ENCODE measurements around the gene EFCAB14. TPM values are rescaled to one million over a fixed set of nuclear protein-coding genes. Genes with fewer than 3 reads are reported as not detected.

EFCAB14 gene
- total and polyA plus RNA-seq, 9 of the 15 experiments (the other 6 are each of a cell fraction or from before 2014, with no cell fraction given) = 7.3 to 49.0 (median 37.3) TPM

- TF ChIP-seq, protein P1, sequence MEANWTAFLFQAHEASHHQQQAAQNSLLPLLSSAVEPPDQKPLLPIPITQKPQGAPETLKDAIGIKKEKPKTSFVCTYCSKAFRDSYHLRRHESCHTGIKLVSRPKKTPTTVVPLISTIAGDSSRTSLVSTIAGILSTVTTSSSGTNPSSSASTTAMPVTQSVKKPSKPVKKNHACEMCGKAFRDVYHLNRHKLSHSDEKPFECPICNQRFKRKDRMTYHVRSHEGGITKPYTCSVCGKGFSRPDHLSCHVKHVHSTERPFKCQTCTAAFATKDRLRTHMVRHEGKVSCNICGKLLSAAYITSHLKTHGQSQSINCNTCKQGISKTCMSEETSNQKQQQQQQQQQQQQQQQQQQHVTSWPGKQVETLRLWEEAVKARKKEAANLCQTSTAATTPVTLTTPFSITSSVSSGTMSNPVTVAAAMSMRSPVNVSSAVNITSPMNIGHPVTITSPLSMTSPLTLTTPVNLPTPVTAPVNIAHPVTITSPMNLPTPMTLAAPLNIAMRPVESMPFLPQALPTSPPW (CRISPR knock-in tag; IDR thresholded peaks at IDR 0.05) = no peak
- no peak for TF ChIP-seq ZFP91 (CRISPR knock-in tag; IDR thresholded peaks at IDR 0.05)
- no peak for TF ChIP-seq ZSCAN32 (CRISPR knock-in tag; IDR thresholded peaks at IDR 0.05)
- TF ChIP-seq RAD51 (IDR thresholded peaks at IDR 0.05; ENCODE audit: borderline replicate concordance, low read depth) = no peak
- TF ChIP-seq FOXA1 (IDR thresholded peaks at IDR 0.05; ENCODE audit: borderline replicate concordance) = no peak
- TF ChIP-seq ZKSCAN8 (CRISPR knock-in tag; IDR thresholded peaks at IDR 0.05) = no peak
- TF ChIP-seq, protein P2, sequence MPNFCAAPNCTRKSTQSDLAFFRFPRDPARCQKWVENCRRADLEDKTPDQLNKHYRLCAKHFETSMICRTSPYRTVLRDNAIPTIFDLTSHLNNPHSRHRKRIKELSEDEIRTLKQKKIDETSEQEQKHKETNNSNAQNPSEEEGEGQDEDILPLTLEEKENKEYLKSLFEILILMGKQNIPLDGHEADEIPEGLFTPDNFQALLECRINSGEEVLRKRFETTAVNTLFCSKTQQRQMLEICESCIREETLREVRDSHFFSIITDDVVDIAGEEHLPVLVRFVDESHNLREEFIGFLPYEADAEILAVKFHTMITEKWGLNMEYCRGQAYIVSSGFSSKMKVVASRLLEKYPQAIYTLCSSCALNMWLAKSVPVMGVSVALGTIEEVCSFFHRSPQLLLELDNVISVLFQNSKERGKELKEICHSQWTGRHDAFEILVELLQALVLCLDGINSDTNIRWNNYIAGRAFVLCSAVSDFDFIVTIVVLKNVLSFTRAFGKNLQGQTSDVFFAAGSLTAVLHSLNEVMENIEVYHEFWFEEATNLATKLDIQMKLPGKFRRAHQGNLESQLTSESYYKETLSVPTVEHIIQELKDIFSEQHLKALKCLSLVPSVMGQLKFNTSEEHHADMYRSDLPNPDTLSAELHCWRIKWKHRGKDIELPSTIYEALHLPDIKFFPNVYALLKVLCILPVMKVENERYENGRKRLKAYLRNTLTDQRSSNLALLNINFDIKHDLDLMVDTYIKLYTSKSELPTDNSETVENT (CRISPR knock-in tag; IDR thresholded peaks at IDR 0.05) = no peak
- TF ChIP-seq E2F3 (CRISPR knock-in tag; IDR thresholded peaks at IDR 0.05) = no peak
- TF ChIP-seq NR2C1 (IDR thresholded peaks at IDR 0.05) = 0 out of 2 replicates have a peak, but pooled peaks have one; percentile 13
- TF ChIP-seq NR2C1 (tag; IDR thresholded peaks at IDR 0.05) = no peak
- no peak for TF ChIP-seq ETS1 (conservative IDR thresholded peaks at IDR 0.05; ENCODE audit: control insufficient read depth, low read depth, low read length)
- TF ChIP-seq FOXK1 (CRISPR knock-in tag; IDR thresholded peaks at IDR 0.05; ENCODE audit: borderline replicate concordance) = no peak
- no peak for TF ChIP-seq RBM15 (IDR thresholded peaks at IDR 0.05; ENCODE audit: insufficient read depth, low read length)
- TF ChIP-seq, protein P3, sequence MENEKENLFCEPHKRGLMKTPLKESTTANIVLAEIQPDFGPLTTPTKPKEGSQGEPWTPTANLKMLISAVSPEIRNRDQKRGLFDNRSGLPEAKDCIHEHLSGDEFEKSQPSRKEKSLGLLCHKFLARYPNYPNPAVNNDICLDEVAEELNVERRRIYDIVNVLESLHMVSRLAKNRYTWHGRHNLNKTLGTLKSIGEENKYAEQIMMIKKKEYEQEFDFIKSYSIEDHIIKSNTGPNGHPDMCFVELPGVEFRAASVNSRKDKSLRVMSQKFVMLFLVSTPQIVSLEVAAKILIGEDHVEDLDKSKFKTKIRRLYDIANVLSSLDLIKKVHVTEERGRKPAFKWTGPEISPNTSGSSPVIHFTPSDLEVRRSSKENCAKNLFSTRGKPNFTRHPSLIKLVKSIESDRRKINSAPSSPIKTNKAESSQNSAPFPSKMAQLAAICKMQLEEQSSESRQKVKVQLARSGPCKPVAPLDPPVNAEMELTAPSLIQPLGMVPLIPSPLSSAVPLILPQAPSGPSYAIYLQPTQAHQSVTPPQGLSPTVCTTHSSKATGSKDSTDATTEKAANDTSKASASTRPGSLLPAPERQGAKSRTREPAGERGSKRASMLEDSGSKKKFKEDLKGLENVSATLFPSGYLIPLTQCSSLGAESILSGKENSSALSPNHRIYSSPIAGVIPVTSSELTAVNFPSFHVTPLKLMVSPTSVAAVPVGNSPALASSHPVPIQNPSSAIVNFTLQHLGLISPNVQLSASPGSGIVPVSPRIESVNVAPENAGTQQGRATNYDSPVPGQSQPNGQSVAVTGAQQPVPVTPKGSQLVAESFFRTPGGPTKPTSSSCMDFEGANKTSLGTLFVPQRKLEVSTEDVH (IDR thresholded peaks at IDR 0.05; ENCODE audit: low read depth, partially characterized antibody) = no peak
- TF ChIP-seq KAT7 (CRISPR knock-in tag; IDR thresholded peaks at IDR 0.05; ENCODE audit: borderline replicate concordance) = no peak
- TF ChIP-seq FOSL1 (tag; conservative IDR thresholded peaks at IDR 0.05) = peak; percentile 22; the same call in 1 of the 2 replicates
- no peak for TF ChIP-seq CBX5 (IDR thresholded peaks at IDR 0.05; ENCODE audit: borderline replicate concordance, low read depth)
- TF ChIP-seq ZNF354B (CRISPR knock-in tag; IDR thresholded peaks at IDR 0.05) = no peak
- TF ChIP-seq ZBED1 (IDR thresholded peaks at IDR 0.05) = no peak
- no peak for TF ChIP-seq ZNF140 (CRISPR knock-in tag; IDR thresholded peaks at IDR 0.05)
- TF ChIP-seq RFX1 (IDR thresholded peaks at IDR 0.05) = no peak
- no peak for TF ChIP-seq PHB2 (IDR thresholded peaks at IDR 0.05; ENCODE audit: low read depth)
Observed at GRCh38 chr1:46719689-46720088, 775 bp upstream of the EFCAB14 start (continued).

Data from K562 (cell line).